ENCODE measurements around the gene FAM107A. TPM values are rescaled to one million over a fixed set of nuclear protein-coding genes. Genes with fewer than 3 reads are reported as not detected.

FAM107A gene
- total RNA-seq, 1 donor, result under 0.01 TPM

DNA sequence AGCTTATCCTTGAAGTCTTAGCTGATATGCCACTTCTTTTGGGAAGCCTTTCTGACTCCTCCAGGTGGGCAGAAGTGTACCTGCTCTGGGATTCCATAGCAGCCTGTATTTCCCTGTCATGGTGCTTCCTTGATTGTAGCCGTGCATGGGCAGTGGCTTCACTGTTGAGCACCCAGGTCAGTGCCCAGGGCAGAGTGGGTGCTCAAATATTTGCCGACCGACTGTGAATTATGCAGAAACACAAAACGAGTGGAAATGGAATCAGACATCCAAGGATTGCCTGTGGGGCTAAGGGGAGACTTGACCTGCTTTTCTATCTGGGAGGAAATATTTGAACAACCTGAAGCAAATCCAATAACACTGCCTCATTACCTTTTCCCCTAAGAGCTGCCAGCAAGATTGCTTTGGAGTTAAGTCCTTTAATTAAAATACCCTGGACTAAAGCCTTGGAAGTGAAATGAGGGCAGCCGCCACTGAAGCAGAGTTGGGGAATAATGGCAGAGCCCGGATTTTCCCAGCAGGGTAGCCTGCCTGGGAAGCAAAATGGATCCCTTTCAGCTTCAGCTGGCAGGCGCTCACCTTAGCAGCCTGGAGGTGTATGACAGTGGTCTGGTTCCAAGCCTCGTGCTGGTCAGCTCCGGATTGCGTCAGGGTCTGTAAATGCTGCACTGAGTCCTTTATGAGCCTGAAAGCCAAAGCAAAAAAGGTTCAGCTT lies 55.1 kb downstream of the FAM107A start:
- DNase-seq (ENCODE audit: low read depth in 2 of 3, low spot score in 2 of 3), result no peak

DNA sequence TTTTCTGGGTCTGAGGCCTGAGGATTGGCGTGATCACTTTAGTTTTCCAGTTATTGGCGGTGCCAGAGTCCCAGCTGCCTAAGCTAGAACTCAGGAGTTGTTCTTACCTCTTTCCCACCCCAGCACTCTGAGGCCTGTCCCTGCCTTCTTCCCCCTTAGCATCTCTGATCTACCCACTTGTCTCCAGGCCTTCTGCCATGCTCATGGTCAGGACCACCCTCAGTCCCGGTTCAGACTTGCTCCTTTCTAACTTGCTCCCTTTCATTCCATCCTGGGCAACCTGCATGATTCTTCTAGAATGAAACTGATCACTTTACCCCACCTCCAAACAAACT lies 55.9 kb downstream of the FAM107A start:
- no peak for DNase-seq (ENCODE audit: low read depth in 2 of 3, low spot score in 2 of 3)

DNA sequence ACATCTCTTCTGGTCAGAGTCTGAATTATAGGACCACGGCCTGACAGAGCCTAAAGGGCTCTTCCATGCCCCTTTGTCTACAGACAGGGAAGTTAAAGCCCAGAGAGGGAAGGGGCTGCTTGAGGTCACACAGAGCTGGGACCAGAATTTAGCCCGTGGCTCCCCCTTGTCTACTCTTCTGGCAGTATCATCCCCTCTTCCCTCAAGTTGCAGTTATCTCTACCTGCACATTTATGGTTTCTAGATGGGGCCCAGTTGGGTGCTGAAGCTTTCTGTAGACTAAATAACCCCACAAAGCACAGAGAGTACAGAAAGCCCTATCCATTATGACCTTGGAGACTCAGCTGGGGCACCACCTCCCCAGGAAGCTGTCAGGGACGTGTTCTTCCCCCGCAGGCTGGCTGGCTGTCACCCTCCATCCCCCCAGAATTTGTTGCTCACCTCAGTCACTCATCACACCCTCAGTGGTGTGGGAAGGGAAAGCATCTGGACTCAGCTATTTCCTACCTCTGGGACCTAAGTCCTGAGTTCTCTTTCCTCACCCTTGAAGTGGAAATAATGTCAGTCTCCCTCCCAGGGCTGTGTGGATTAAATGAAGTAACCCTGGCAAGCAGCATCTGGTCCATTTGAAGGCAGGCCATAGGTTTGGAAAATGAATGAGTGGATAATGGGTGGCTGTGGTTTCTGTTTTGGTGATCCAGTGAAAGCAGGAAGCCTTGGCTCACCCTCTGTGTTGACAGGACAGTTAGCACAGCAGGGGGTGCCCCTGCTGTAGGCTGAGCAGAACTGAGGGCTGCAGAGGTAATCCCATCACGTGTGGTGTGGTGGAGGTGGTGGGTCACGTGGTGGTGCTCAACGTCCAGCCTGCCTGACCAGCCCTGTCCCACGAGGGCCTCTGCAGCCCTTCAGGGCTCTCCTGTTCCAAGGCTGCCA lies 56.5 kb downstream of the FAM107A start:
- no peak for DNase-seq (ENCODE audit: low read depth in 2 of 3, low spot score in 2 of 3)

DNA sequence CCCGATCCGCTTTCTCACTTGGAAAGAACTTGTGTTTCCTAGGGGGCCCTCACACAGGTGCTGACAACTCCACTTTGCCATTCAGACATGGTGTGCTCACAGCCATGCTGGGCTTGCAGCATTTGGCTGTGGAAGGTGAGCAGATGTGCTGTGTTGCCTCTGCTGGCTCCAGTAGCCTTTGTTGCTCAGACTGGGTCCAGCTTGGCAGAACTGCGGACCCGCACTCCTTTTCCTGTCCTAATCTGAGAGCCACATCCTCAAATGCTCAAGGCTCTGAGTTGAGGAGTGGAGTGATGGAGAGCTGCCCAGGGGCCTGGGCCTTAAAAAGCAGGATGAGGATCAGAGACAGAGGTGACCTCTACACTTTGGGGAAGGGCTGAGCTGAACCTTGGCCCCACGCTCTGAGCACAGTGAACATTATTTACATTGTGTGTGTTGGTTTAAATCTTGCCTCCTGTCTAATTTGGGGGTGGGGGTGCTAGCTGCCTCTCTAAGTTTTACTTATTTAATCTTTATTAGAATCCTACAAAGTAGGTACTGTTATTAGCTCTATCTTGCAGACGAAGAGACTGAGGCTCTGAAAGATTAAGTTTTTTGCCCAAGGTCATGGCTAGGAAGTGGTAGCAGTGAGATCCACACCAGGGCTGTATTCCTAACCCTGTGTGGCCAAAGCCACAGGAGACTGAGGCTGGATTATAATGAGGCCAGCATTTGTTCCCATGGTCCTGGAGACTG lies 57.4 kb downstream of the FAM107A start:
- no peak for DNase-seq (ENCODE audit: low read depth in 2 of 3, low spot score in 2 of 3)

DNA sequence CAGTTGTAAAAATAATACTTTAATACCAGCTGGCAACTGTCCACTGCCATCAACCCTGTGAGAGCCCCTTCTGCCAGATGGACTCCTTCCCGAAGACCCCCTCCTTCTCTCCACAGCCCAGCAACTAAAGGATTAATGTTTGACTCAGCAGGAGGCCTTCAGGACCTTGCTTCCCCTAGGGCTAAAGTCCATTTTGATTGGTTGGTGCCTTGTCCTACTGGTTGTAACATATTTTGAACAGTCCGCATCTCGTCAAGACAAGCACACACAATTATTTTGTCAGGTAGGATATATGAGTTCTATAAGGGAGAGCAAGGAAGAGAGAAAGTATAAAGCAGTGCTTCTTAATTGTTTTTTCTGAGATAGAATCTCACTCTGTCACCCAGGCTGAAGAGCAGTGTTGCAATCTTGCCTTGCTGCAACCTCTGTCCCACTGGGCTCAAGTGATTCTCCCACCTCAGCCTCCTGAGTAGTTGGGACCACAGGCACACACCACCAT lies 58.9 kb downstream of the FAM107A start:
- DNase-seq (ENCODE audit: low read depth in 2 of 3, low spot score in 2 of 3), result no peak

DNA sequence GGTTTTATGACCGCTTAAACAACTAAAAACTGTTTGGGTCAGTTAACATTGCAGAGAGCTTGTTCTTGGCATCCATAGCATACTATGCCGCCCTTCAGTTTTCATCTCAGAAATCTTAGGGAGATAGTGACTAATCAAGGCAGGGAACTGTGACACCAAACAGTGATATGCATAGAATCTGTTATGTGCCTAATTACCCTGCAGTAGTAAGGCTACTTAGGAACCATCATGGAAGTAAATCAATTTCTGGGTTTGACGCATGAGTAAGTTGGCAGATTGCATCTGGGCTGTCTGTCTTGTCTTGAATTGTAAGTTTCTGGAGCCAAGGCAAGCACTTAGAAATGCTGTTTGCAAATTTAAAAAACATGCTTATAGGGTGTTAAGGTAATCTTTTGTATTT lies 62.8 kb downstream of the FAM107A start:
- no peak for DNase-seq (ENCODE audit: low read depth in 2 of 3, low spot score in 2 of 3)

Other genes starting within 250 kb of the FAM107A start
- 17.0 TPM for gene PXK, start 244.5 kb downstream of the FAM107A start, total RNA-seq
- gene PDHB, start 143.6 kb downstream of the FAM107A start, total RNA-seq, result 39.9 TPM
- 4.3 TPM for gene KCTD6, start 85.3 kb downstream of the FAM107A start, total RNA-seq
- gene ACOX2, start 40.2 kb downstream of the FAM107A start, total RNA-seq, result 5.7 TPM
- not detected for gene FAM3D, start 89.4 kb upstream of the FAM107A start, total RNA-seq

Measured in hematopoietic multipotent progenitor cell (in vitro differentiated cells).